CD4-positive, alpha-beta T cell (primary cell): ENCODE measurements around the gene IRS2. TPM values are rescaled to one million over a fixed set of nuclear protein-coding genes. Genes with fewer than 3 reads are reported as not detected.
A peak's percentile ranks its signal among the peaks of the same experiment; 100 is the strongest.

Experiments used
- ATAC-seq: fragments of 200-7000 bp; cut with Tn5 transposase; one replicate; pipeline ENCODE4 v1.10.0; 2022; ENCODE audit warnings: mild to moderate bottlenecking; ENCODE audit not compliant: poor library complexity
- CTCF ChIA-PET: fragments of 350-600 bp; sonication (Branson Sonifier 250); formaldehyde crosslinking; loops from one replicate; lab custom pipeline; 2021; ENCODE audit warnings: antibody characterized with exemption, inconsistent platforms; lab: Charles Lee
- POLR2A ChIA-PET: fragments of 350-600 bp; sonication (Branson Sonifier 250); formaldehyde crosslinking; loops from one replicate; lab custom pipeline; 2021; ENCODE audit warnings: antibody characterized with exemption, inconsistent platforms; lab: Charles Lee
- DNase-seq, 14 experiments: peaks; one replicate each; pipeline ENCODE4 v3.0.0-alpha.2; 2013 to 2020; ENCODE audit warnings: mixed read lengths in 2 of 14
- H3K27ac ChIP-seq, 2 donors: one replicate each; pipeline versions ENCODE4 v1.5.1 to v1.7.0; 2013; ENCODE audit warnings: low read length in 2 of 2, low read depth in 1 of 2, mild to moderate bottlenecking in 1 of 2
- H3K27me3 ChIP-seq, 2 experiments: 1 replicate in 1 of 2; 2 replicates in 1 of 2; pipeline versions ENCODE4 v1.6.1 to v1.7.0; 2013; ENCODE audit warnings: low read length in 2 of 2, control low read depth in 1 of 2, mild to moderate bottlenecking in 1 of 2, moderate library complexity in 1 of 2; ENCODE audit not compliant: insufficient read depth in 2 of 2, control insufficient read depth in 1 of 2
- H3K36me3 ChIP-seq: one replicate; pipeline ENCODE4 v1.6.1; 2013; ENCODE audit warnings: low read length, control low read depth; ENCODE audit not compliant: insufficient read depth
- H3K4me1 ChIP-seq: one replicate; pipeline ENCODE4 v1.6.1; 2013; ENCODE audit warnings: low read length, control low read depth; ENCODE audit not compliant: insufficient read depth
- H3K4me3 ChIP-seq: one replicate; pipeline ENCODE4 v1.5.1; 2013; ENCODE audit warnings: mild to moderate bottlenecking, low read length, moderate library complexity
- H3K9me3 ChIP-seq, 2 experiments: 1 replicate in 1 of 2; 2 replicates in 1 of 2; pipeline versions ENCODE4 v1.6.1 to v1.7.0; 2013; ENCODE audit warnings: low read length in 2 of 2, mild to moderate bottlenecking in 2 of 2, control low read depth in 1 of 2, moderate library complexity in 1 of 2; ENCODE audit not compliant: control insufficient read depth in 1 of 2, insufficient read depth in 1 of 2
- H3K27ac Mint-ChIP-seq: one replicate; pipeline ENCODE4 v1.8.0; 2020; ENCODE audit warnings: mixed read lengths
- H3K27me3 Mint-ChIP-seq: one replicate; pipeline ENCODE4 v1.8.0; 2021; ENCODE audit warnings: mixed read lengths
- H3K36me3 Mint-ChIP-seq: one replicate; pipeline ENCODE4 v1.8.0; 2021; ENCODE audit warnings: low read depth, mixed read lengths
- H3K4me1 Mint-ChIP-seq: one replicate; pipeline ENCODE4 v1.8.0; 2021; ENCODE audit warnings: low read depth, mixed read lengths
- H3K4me3 Mint-ChIP-seq: one replicate; pipeline ENCODE4 v1.8.0; 2020; ENCODE audit warnings: mild to moderate bottlenecking, mixed read lengths
- H3K9me3 Mint-ChIP-seq: one replicate; pipeline ENCODE4 v1.8.0; 2020; ENCODE audit warnings: mixed read lengths
- intact Hi-C, 2 experiments: fragments of 100-400 bp; cut with DNase I in 1 of 2; cut with micrococcal nuclease in 1 of 2; formaldehyde crosslinking; loops; one replicate each; pipeline versions ENCODE4 v1.15.1 to v1.9.0; 2023 to 2025; cut with DNase I, micrococcal nuclease
- total RNA-seq, 174 experiments: library from RNA in 2 of 174; stranded (reverse) in 2 of 174; gene quantifications; one replicate each; pipeline ENCODE4 v1.2.3 and lab custom pipeline; 2021 to 2026
- TF ChIP-seq, protein P1 (sequence below): fragments of 200-600 bp; IDR thresholded peaks from one replicate; pipeline ENCODE4 v1.8.0; 2022; ENCODE audit warnings: antibody characterized with exemption, mild to moderate bottlenecking

The IRS2 gene
- total RNA-seq, 2 experiments from 2014 or later = 188 to 193 TPM

DNA sequence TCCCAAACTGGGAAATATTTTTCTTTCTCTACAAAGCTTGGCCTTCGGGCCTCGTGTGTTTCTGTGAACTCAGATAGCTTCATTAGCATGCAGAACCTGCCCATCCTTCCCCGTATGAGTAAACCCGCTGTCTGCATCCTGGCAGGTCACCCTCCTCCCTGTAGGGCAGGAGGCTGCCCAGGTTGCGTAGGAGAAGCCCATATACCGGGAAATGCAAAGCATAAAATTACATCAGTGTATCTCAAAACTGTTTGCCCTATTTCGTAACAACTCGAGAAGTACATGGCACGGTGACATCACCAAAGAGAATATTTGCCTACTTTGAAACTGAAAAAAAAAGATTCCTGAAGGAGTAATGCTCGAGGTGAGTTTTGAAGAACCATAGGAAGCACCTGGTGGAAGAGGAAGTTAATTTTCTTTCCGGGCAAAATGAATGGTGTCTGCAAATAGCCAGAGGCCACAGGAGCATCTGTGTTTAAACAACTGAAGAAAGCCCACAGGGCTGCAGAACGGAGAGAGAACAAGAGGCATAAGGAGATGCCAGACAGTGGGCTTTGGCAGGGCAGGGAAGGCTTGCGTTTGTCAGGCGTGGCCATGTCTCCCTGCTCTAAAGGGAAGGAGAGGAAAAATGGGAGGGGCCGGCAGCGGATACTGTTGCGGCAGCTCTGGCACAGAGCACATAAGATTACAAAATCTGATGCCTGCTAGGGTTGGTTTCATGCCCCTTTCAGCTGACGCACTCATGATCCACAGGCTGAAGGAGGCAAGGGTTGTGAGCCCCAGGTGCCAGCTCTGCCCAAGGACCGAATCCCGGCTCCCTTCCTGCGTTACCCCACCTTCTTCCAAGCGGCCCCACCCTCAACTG is 81.4 kb downstream of the IRS2 start:
- CTCF ChIA-PET = no interaction called here
- peaks cover 0 to 4% of the 10 kb centered on the region in 2 experiments for H3K9me3 ChIP-seq
- intact Hi-C loops = no loop called here
- no peak overlapping the region for H3K4me3 Mint-ChIP-seq
- peaks cover 14% of the 10 kb centered on the region for H3K4me1 Mint-ChIP-seq
- H3K4me1 ChIP-seq = peaks cover 13% of the 10 kb centered on the region
- TF ChIP-seq, protein P1, sequence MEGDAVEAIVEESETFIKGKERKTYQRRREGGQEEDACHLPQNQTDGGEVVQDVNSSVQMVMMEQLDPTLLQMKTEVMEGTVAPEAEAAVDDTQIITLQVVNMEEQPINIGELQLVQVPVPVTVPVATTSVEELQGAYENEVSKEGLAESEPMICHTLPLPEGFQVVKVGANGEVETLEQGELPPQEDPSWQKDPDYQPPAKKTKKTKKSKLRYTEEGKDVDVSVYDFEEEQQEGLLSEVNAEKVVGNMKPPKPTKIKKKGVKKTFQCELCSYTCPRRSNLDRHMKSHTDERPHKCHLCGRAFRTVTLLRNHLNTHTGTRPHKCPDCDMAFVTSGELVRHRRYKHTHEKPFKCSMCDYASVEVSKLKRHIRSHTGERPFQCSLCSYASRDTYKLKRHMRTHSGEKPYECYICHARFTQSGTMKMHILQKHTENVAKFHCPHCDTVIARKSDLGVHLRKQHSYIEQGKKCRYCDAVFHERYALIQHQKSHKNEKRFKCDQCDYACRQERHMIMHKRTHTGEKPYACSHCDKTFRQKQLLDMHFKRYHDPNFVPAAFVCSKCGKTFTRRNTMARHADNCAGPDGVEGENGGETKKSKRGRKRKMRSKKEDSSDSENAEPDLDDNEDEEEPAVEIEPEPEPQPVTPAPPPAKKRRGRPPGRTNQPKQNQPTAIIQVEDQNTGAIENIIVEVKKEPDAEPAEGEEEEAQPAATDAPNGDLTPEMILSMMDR = no peak
- DNase-seq (peak in 2 of 14 experiments; percentile 20 to 23), ATAC-seq (no peak)
- H3K4me3 ChIP-seq = no peak overlapping the region
- H3K27me3 ChIP-seq = peaks cover 11 to 21% of the 10 kb centered on the region in 2 experiments
- no peaks in the 10 kb centered on the region for H3K36me3 Mint-ChIP-seq
- H3K27ac Mint-ChIP-seq = no peak overlapping the region
- no peaks in the 10 kb centered on the region for H3K9me3 Mint-ChIP-seq
- POLR2A ChIA-PET = no interaction called here
- H3K36me3 ChIP-seq = no peaks in the 10 kb centered on the region
- peaks cover 38% of the 10 kb centered on the region for H3K27me3 Mint-ChIP-seq
- no peak overlapping the region for H3K27ac ChIP-seq

DNA sequence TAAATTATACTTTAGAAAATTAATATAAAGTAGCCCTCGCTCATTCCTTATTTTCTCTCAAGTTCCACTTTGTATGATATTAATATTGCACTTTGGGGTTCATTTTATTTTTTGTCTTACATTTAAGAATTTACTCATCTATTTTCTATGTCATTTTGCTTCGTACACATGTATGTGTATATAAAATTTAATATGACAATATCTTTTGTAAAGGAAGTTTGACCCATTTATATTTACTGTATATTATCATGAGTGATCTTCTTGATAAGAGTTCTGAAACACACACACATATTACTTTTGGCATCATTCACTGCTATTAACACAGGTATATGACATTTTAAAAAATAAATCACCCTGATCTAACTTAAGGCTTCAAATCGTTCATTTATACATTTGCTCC is 83.1 kb downstream of the IRS2 start:
- Mint-ChIP-seq H3K4me1 (peaks cover 16% of the 10 kb centered on the region), H3K27ac (no peak overlapping the region), H3K36me3 (no peaks in the 10 kb centered on the region), H3K27me3 (peaks cover 36% of the 10 kb centered on the region), H3K4me3 (no peak overlapping the region), H3K9me3 (no peaks in the 10 kb centered on the region)
- H3K9me3 ChIP-seq = peaks cover 0 to 4% of the 10 kb centered on the region in 2 experiments
- H3K4me1 ChIP-seq = peaks cover 21% of the 10 kb centered on the region
- ATAC-seq = no peak
- no peak for DNase-seq
- no peaks in the 10 kb centered on the region for H3K36me3 ChIP-seq
- no peak overlapping the region for H3K4me3 ChIP-seq
- POLR2A ChIA-PET = no interaction called here
- CTCF ChIA-PET = no interaction called here
- H3K27ac ChIP-seq = no peak overlapping the region
- H3K27me3 ChIP-seq = peaks cover 11 to 21% of the 10 kb centered on the region in 2 experiments
- intact Hi-C loops = no loop called here
- TF ChIP-seq, protein P1 = no peak
